ENCODE results near the gene TLE6. TPM values are rescaled to one million over a fixed set of nuclear protein-coding genes. Genes with fewer than 3 reads are reported as not detected.

TLE6 gene
- polyA plus RNA-seq, 3 donors = not detected

DNA sequence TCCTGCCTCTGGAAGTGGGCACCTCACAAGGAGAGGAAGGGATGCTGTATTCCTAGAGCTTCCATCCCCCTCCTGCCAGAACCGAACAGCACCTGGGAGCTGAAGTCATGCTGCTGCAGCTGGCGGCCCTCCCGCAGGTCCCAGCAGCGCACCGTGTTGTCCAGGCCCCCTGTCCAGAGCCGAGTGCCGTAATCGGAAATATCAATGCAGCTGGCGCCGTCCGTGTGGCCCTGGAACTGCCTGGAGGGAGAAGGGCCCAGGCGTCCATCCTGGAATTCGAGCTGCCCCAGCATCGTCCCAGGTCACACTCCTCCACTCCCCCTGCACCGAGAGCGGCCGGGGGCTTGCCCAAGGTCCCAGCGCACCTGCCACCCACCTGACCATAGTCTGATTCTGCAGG, 28.0 kb downstream of the TLE6 start:
- no peak overlapping the region for H2AFZ ChIP-seq (ENCODE audit: insufficient read depth, low read depth, low read length, poor library complexity, severe bottlenecking)
- TF ChIP-seq, protein P1, sequence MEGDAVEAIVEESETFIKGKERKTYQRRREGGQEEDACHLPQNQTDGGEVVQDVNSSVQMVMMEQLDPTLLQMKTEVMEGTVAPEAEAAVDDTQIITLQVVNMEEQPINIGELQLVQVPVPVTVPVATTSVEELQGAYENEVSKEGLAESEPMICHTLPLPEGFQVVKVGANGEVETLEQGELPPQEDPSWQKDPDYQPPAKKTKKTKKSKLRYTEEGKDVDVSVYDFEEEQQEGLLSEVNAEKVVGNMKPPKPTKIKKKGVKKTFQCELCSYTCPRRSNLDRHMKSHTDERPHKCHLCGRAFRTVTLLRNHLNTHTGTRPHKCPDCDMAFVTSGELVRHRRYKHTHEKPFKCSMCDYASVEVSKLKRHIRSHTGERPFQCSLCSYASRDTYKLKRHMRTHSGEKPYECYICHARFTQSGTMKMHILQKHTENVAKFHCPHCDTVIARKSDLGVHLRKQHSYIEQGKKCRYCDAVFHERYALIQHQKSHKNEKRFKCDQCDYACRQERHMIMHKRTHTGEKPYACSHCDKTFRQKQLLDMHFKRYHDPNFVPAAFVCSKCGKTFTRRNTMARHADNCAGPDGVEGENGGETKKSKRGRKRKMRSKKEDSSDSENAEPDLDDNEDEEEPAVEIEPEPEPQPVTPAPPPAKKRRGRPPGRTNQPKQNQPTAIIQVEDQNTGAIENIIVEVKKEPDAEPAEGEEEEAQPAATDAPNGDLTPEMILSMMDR (IDR thresholded peaks at IDR 0.05) = no peak
- H3K4me2 ChIP-seq (replicated peaks; ENCODE audit: extremely low read depth, low read length, poor library complexity, severe bottlenecking) = no peak overlapping the region
- Mint-ChIP-seq H3K27ac (no peak overlapping the region), H3K4me3 (no peak overlapping the region), H3K36me3 (no peaks in the 10 kb centered on the region), H3K27me3 (ENCODE audit: low read depth in 3 of 3) (peaks cover 1 to 18% (median 9%) of the 10 kb centered on the region in 3 donors), H3K9me3 (peaks cover 0 to 6% (median 0%) of the 10 kb centered on the region in 7 donors), H3K4me1 (no peaks in the 10 kb centered on the region)
- H4K20me1 ChIP-seq (ENCODE audit: insufficient read depth, low read length) = no peaks in the 10 kb centered on the region
- H3K79me2 ChIP-seq (ENCODE audit: insufficient read depth, low read length) = no peaks in the 10 kb centered on the region
- H3K9me3 ChIP-seq (replicated peaks in 1 of 2; ENCODE audit: control insufficient read depth in 1 of 2, insufficient read depth in 1 of 2, low read length in 2 of 2) = no peaks in the 10 kb centered on the region
- DNase-seq = no peak
- no peak overlapping the region for H3K9ac ChIP-seq (ENCODE audit: insufficient read depth, low read length, poor library complexity, severe bottlenecking)
- no peaks in the 10 kb centered on the region for H3K27me3 ChIP-seq (ENCODE audit: control insufficient read depth in 2 of 2, insufficient read depth in 2 of 2, low read length in 2 of 2)
- intact Hi-C loops (cut with micrococcal nuclease) = no loop called here
- no peaks in the 10 kb centered on the region for H3K36me3 ChIP-seq (replicated peaks in 1 of 2; ENCODE audit: control insufficient read depth in 1 of 2, insufficient read depth in 2 of 2, low read length in 2 of 2)
- no peak overlapping the region for H3K27ac ChIP-seq (ENCODE audit: low read depth in 1 of 2, low read length in 2 of 2)
- no peaks in the 10 kb centered on the region for H3K4me1 ChIP-seq (ENCODE audit: control insufficient read depth in 1 of 2, insufficient read depth in 2 of 2, low read length in 2 of 2)
- H3K4me3 ChIP-seq (replicated peaks in 1 of 3; ENCODE audit: low read depth in 2 of 3, low read length in 3 of 3) = no peak overlapping the region
- WGBS (ENCODE audit: insufficient coverage) = 99% methylated on average over 15 of the region's 18 CpGs

DNA sequence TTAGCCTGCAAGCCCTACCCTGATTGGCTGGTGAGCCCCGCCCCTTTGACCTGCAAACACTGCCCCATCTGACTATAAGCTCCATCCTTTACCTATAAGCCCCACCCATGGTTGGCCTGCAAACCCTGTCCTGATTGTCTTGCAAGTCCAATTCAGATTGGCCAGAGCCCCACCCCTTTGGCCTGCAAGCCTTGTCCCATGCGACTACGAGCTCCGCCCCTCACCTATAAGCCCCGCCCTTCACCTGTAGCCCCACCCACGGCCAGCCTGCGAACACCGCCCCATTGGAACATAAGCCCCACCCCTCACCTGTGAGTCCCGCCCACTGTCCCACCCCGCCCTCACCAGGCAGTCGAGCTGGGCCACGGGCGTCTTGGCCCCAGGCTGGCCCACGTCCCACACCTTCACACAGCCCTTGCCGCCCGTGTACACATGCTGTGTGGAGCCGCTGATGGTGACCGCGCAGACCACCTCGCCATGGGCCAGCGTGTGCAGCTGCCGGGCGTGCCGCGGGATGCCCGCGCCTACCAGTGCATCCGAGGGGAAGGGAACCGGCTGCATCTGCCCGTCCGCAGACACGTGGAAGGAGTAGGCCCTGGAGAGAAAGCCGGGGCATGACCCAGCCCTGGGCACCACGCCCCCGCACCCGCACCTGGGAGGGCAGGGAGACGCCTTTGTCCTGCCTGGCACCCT, 28.9 kb downstream of the TLE6 start:
- intact Hi-C loops (cut with micrococcal nuclease) = no loop called here
- Mint-ChIP-seq H3K4me1 (no peaks in the 10 kb centered on the region), H3K4me3 (no peak overlapping the region), H3K27me3 (ENCODE audit: low read depth in 3 of 3) (peaks cover 3 to 15% (median 9%) of the 10 kb centered on the region in 3 donors), H3K36me3 (no peaks in the 10 kb centered on the region), H3K9me3 (peaks cover 0 to 6% (median 0%) of the 10 kb centered on the region in 7 donors), H3K27ac (no peak overlapping the region)
- H3K4me1 ChIP-seq (ENCODE audit: control insufficient read depth in 1 of 2, insufficient read depth in 2 of 2, low read length in 2 of 2) = no peaks in the 10 kb centered on the region
- H3K79me2 ChIP-seq (ENCODE audit: insufficient read depth, low read length) = no peaks in the 10 kb centered on the region
- DNase-seq = no peak
- no peaks in the 10 kb centered on the region for H3K9me3 ChIP-seq (replicated peaks in 1 of 2; ENCODE audit: control insufficient read depth in 1 of 2, insufficient read depth in 1 of 2, low read length in 2 of 2)
- H2AFZ ChIP-seq (ENCODE audit: insufficient read depth, low read depth, low read length, poor library complexity, severe bottlenecking) = no peak overlapping the region
- TF ChIP-seq, protein P1 (IDR thresholded peaks at IDR 0.05) = no peak
- H3K4me2 ChIP-seq (replicated peaks; ENCODE audit: extremely low read depth, low read length, poor library complexity, severe bottlenecking) = no peak overlapping the region
- H3K36me3 ChIP-seq (replicated peaks in 1 of 2; ENCODE audit: control insufficient read depth in 1 of 2, insufficient read depth in 2 of 2, low read length in 2 of 2) = no peaks in the 10 kb centered on the region
- 85% methylated on average over 29 of the region's 37 CpGs for WGBS (ENCODE audit: insufficient coverage)
- no peak overlapping the region for H3K27ac ChIP-seq (ENCODE audit: low read depth in 1 of 2, low read length in 2 of 2)
- H3K27me3 ChIP-seq (ENCODE audit: control insufficient read depth in 2 of 2, insufficient read depth in 2 of 2, low read length in 2 of 2) = no peaks in the 10 kb centered on the region
- no peaks in the 10 kb centered on the region for H4K20me1 ChIP-seq (ENCODE audit: insufficient read depth, low read length)
- H3K9ac ChIP-seq (ENCODE audit: insufficient read depth, low read length, poor library complexity, severe bottlenecking) = no peak overlapping the region
- H3K4me3 ChIP-seq (replicated peaks in 1 of 3; ENCODE audit: low read depth in 2 of 3, low read length in 3 of 3) = no peak overlapping the region
